Spleen (tissue), 7 donors: ENCODE results near the gene ZFYVE27.

Experiments used
- CTCF ChIP-seq, 11 experiments: fragments of 200-600 bp in 7 of 11; fragments of 450-650 bp in 4 of 11; sonication (generic) in 4 of 11; IDR thresholded peaks in 8 of 11; conservative IDR thresholded peaks in 3 of 11; 1 replicate in 7 of 11; 2 replicates in 4 of 11; pipeline versions ENCODE4 v1.4.0 to v1.8.0; 2016 to 2021; ENCODE audit warnings: antibody characterized with exemption in 11 of 11, inconsistent platforms in 4 of 11, mild to moderate bottlenecking in 1 of 11
- POLR2A ChIP-seq, 3 donors: fragments of 450-650 bp; IDR thresholded peaks; one replicate each; pipeline ENCODE4 v1.5.1; 2017; ENCODE audit warnings: antibody characterized with exemption in 3 of 3, mild to moderate bottlenecking in 1 of 3
- donor health status: DM: no; HTN: no; CAD: no; lungs with moderate emphysema.
- donor health status: DM: no; HTN: no; CAD: no.
- donor health status: DM: no; HTN: no; CAD: no.

- TF ChIP-seq CTCF (IDR thresholded peaks at IDR 0.05 in 8 of 11, conservative IDR thresholded peaks at IDR 0.05 in 3 of 11) (no peak), POLR2A (IDR thresholded peaks at IDR 0.05) (no peak)
Measured at GRCh38 chr10:97715259-97715874, 21.6 kb upstream of the ZFYVE27 start.
